Measurements from ENCODE around the gene HES6.

DNA sequence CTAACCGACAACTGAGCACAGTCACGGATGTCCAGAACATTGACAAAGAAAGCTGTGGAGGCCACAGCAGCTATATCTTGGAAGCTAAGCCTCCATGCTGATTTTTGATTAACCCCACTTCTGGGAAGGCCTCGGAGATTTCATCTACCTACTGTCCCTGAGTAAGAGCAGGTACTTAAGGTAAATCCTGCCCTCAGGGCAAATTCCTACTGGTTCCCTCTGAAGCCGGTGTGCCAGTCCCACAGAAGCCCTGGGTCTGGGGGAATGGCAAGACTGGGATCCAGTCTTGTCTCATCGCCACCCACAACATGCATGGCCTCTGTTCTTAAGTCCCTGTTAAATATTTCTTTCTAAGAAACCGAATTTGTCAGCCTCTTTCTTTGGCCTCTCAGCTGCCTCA, 29.9 kb upstream of the HES6 start:
- TF ChIP-seq, protein P1, sequence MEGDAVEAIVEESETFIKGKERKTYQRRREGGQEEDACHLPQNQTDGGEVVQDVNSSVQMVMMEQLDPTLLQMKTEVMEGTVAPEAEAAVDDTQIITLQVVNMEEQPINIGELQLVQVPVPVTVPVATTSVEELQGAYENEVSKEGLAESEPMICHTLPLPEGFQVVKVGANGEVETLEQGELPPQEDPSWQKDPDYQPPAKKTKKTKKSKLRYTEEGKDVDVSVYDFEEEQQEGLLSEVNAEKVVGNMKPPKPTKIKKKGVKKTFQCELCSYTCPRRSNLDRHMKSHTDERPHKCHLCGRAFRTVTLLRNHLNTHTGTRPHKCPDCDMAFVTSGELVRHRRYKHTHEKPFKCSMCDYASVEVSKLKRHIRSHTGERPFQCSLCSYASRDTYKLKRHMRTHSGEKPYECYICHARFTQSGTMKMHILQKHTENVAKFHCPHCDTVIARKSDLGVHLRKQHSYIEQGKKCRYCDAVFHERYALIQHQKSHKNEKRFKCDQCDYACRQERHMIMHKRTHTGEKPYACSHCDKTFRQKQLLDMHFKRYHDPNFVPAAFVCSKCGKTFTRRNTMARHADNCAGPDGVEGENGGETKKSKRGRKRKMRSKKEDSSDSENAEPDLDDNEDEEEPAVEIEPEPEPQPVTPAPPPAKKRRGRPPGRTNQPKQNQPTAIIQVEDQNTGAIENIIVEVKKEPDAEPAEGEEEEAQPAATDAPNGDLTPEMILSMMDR (IDR thresholded peaks at IDR 0.05), result no peak
- no peak for TF ChIP-seq POLR2A (IDR thresholded peaks at IDR 0.05)
